Measurements from ENCODE around the gene C1orf226. TPM values are rescaled to one million over a fixed set of nuclear protein-coding genes. Genes with fewer than 3 reads are reported as not detected.

Gene C1orf226
- total RNA-seq, 2 experiments from 2014 or later: not detected

DNA sequence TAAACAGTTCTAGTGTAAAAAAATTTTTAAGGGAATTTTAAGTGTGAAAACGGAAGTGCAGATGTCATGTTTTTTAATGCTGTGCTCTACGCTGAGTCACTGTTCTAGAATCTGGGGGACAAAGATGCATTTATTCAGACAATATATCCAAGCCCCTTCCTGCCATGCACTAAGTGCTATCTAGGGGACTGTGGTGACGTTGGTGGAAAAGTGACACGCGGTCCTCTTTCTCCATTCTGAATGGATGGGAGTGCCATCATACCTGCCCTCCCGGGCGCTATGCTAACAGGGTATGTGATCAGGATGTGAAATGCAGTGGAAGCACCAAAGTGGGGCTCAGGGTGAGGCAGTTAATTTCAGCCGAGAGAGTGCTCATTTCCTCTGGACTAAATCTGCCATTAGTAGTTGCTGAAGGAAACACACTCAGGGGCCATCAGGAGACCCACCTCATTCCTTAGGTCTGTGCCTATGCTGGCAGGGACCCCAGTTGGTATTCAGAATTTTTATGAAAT, 6.6 kb downstream of the C1orf226 start:
- Mint-ChIP-seq H3K27me3 (peaks cover 24% of the 10 kb centered on the region), H3K27ac (no peak overlapping the region), H3K4me1 (ENCODE audit: low read depth) (no peaks in the 10 kb centered on the region), H3K4me3 (no peak overlapping the region), H3K36me3 (ENCODE audit: low read depth) (no peaks in the 10 kb centered on the region), H3K9me3 (no peaks in the 10 kb centered on the region)
- ChIA-PET POLR2A (no interaction called here), CTCF (no interaction called here)
- no peaks in the 10 kb centered on the region for H3K36me3 ChIP-seq (ENCODE audit: insufficient read depth, low read length)
- no peak for DNase-seq
- intact Hi-C loops (cut with DNase I, micrococcal nuclease): no loop called here
- H3K4me3 ChIP-seq (ENCODE audit: low read length): no peak overlapping the region
- H3K4me1 ChIP-seq (ENCODE audit: insufficient read depth, low read length): no peaks in the 10 kb centered on the region
- no peak for ATAC-seq (ENCODE audit: poor library complexity)
- TF ChIP-seq, protein P1, sequence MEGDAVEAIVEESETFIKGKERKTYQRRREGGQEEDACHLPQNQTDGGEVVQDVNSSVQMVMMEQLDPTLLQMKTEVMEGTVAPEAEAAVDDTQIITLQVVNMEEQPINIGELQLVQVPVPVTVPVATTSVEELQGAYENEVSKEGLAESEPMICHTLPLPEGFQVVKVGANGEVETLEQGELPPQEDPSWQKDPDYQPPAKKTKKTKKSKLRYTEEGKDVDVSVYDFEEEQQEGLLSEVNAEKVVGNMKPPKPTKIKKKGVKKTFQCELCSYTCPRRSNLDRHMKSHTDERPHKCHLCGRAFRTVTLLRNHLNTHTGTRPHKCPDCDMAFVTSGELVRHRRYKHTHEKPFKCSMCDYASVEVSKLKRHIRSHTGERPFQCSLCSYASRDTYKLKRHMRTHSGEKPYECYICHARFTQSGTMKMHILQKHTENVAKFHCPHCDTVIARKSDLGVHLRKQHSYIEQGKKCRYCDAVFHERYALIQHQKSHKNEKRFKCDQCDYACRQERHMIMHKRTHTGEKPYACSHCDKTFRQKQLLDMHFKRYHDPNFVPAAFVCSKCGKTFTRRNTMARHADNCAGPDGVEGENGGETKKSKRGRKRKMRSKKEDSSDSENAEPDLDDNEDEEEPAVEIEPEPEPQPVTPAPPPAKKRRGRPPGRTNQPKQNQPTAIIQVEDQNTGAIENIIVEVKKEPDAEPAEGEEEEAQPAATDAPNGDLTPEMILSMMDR (IDR thresholded peaks at IDR 0.05): no peak
- no peak overlapping the region for H3K27ac ChIP-seq (ENCODE audit: low read depth in 1 of 2, low read length in 2 of 2)
- peaks cover 0 to 6% of the 10 kb centered on the region in 2 experiments for H3K27me3 ChIP-seq (ENCODE audit: control insufficient read depth in 1 of 2, insufficient read depth in 2 of 2, low read length in 2 of 2)
- H3K9me3 ChIP-seq (ENCODE audit: control insufficient read depth in 1 of 2, insufficient read depth in 1 of 2, low read length in 2 of 2): no peaks in the 10 kb centered on the region

DNA sequence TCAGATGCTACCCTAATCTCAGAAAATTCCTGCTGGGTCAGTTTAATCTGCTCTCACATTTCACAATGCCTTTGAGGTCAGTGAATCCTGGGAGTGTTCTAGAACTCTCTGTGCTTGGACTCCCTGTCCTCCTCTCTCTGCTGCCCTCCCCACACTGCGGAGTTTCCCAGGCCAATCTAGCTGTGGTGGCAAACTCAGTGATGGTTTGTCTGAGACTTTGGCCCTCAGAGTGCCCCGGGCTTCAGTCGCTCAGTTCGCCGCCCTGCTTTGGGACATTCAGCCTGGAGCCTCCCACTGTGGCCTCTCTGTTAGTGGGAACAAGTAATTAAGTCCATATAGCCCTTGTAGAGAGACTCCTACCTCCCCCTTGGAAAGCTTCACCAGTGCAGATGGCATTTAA, 7.1 kb downstream of the C1orf226 start:
- Mint-ChIP-seq H3K27me3 (peaks cover 27% of the 10 kb centered on the region), H3K4me3 (no peak overlapping the region), H3K36me3 (ENCODE audit: low read depth) (no peaks in the 10 kb centered on the region), H3K27ac (no peak overlapping the region), H3K9me3 (no peaks in the 10 kb centered on the region), H3K4me1 (ENCODE audit: low read depth) (no peaks in the 10 kb centered on the region)
- Histone ChIP-seq H3K36me3 (ENCODE audit: insufficient read depth, low read length) (no peaks in the 10 kb centered on the region), H3K4me3 (ENCODE audit: low read length) (no peak overlapping the region), H3K4me1 (ENCODE audit: insufficient read depth, low read length) (no peaks in the 10 kb centered on the region), H3K9me3 (ENCODE audit: control insufficient read depth in 1 of 2, insufficient read depth in 1 of 2, low read length in 2 of 2) (no peaks in the 10 kb centered on the region), H3K27ac (ENCODE audit: low read depth in 1 of 2, low read length in 2 of 2) (no peak overlapping the region), H3K27me3 (ENCODE audit: control insufficient read depth in 1 of 2, insufficient read depth in 2 of 2, low read length in 2 of 2) (peaks cover 0 to 6% of the 10 kb centered on the region in 2 experiments)
- TF ChIP-seq, protein P1 (IDR thresholded peaks at IDR 0.05): no peak
- CTCF ChIA-PET: no interaction called here
- DNase-seq (no peak), ATAC-seq (ENCODE audit: poor library complexity) (no peak)
- intact Hi-C loops (cut with DNase I, micrococcal nuclease): no loop called here
- POLR2A ChIA-PET: no interaction called here

DNA sequence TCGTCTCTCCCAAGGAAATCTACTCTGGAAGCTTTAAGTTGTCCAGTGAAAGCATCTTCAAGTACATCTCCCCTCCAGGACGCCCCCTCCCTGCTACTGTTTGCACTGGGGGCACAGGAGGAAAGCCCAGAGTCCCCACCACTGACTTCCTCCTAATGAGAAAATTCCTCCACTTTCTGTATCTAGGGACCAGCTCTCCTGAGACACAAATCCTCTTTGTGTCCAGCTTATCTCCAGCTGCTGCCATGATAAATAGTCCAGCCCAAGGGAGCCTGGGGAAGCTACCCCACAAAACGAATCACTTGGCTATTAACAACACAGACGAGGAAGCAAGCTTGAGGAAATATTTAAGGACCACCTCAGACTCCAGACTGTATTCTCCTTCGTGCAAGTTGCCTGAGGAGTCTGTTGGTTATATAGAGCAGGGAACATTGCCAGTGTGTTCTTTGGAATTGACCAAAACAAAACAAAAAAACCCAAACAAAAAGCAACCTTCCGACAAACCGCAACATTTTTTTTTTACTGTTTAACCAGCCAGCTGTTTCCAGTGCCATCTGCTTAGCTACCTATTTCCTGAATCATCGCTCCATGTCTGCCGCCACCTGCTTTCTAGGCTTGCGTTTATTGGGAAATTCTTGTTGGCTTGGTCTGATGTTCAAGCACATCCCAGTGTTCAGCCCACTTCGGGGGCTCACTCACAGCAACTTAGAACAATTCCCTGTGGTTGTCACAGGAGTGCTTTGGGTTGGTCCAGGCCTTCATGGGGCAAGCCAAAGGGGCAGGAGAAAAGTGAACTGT, 7.7 kb downstream of the C1orf226 start:
- TF ChIP-seq, protein P1 (IDR thresholded peaks at IDR 0.05): no peak
- Mint-ChIP-seq H3K4me3 (no peak overlapping the region), H3K9me3 (no peaks in the 10 kb centered on the region), H3K36me3 (ENCODE audit: low read depth) (no peaks in the 10 kb centered on the region), H3K4me1 (ENCODE audit: low read depth) (no peaks in the 10 kb centered on the region), H3K27ac (no peak overlapping the region), H3K27me3 (peaks cover 27% of the 10 kb centered on the region)
- no peaks in the 10 kb centered on the region for H3K9me3 ChIP-seq (ENCODE audit: control insufficient read depth in 1 of 2, insufficient read depth in 1 of 2, low read length in 2 of 2)
- peaks cover 0 to 6% of the 10 kb centered on the region in 2 experiments for H3K27me3 ChIP-seq (ENCODE audit: control insufficient read depth in 1 of 2, insufficient read depth in 2 of 2, low read length in 2 of 2)
- no peaks in the 10 kb centered on the region for H3K4me1 ChIP-seq (ENCODE audit: insufficient read depth, low read length)
- H3K36me3 ChIP-seq (ENCODE audit: insufficient read depth, low read length): no peaks in the 10 kb centered on the region
- POLR2A ChIA-PET: no interaction called here
- intact Hi-C loops (cut with DNase I, micrococcal nuclease): no loop called here
- ATAC-seq (ENCODE audit: poor library complexity): no peak
- no peak overlapping the region for H3K27ac ChIP-seq (ENCODE audit: low read depth in 1 of 2, low read length in 2 of 2)
- CTCF ChIA-PET: no interaction called here
- DNase-seq: no peak
- no peak overlapping the region for H3K4me3 ChIP-seq (ENCODE audit: low read length)

All from CD4-positive, alpha-beta T cell (primary cell).